Ishikawa (cell line): Measurements from ENCODE around the gene KCNQ1.

Source experiments
- CEBPB ChIP-seq: IDR thresholded peaks from 2 replicates; pipeline ENCODE4 v1.6.1; 2012
- CREB1 ChIP-seq: IDR thresholded peaks from 2 replicates; pipeline ENCODE4 v1.6.1; 2012; ENCODE audit warnings: low read depth
- EGR1 ChIP-seq: IDR thresholded peaks from 2 replicates; pipeline ENCODE4 v1.6.1; 2012
- EP300 ChIP-seq: IDR thresholded peaks from 2 replicates; pipeline ENCODE4 v1.6.1; 2012; ENCODE audit warnings: borderline replicate concordance
- FOXM1 ChIP-seq: IDR thresholded peaks from 2 replicates; pipeline ENCODE4 v1.6.1; 2012; ENCODE audit warnings: low read depth, borderline replicate concordance
- MAX ChIP-seq: IDR thresholded peaks from 2 replicates; pipeline ENCODE4 v1.6.1; 2012
- NFIC ChIP-seq: IDR thresholded peaks from 2 replicates; pipeline ENCODE4 v1.6.1; 2012
- RAD21 ChIP-seq: IDR thresholded peaks from 2 replicates; pipeline ENCODE4 v1.6.1; 2012; ENCODE audit warnings: low read depth
- TAF1 ChIP-seq: IDR thresholded peaks from 2 replicates; pipeline ENCODE4 v1.6.1; 2012; ENCODE audit warnings: low read depth, mild to moderate bottlenecking
- TCF12 ChIP-seq: IDR thresholded peaks from 2 replicates; pipeline ENCODE4 v1.6.1; 2012; ENCODE audit warnings: low read depth
- TEAD4 ChIP-seq: IDR thresholded peaks from 2 replicates; pipeline ENCODE4 v1.6.1; 2012
- YY1 ChIP-seq: IDR thresholded peaks from 2 replicates; pipeline ENCODE4 v1.6.1; 2012; ENCODE audit warnings: low read depth
- ZBTB7A ChIP-seq: IDR thresholded peaks from 2 replicates; pipeline ENCODE4 v1.6.1; 2012; ENCODE audit warnings: low read depth
- TF ChIP-seq, protein P1 (sequence below): IDR thresholded peaks from 2 replicates; pipeline ENCODE4 v1.6.1; 2012; ENCODE audit warnings: low read depth, mild to moderate bottlenecking
- TF ChIP-seq, protein P2 (sequence below): IDR thresholded peaks from 2 replicates; pipeline ENCODE4 v1.6.1; 2012

Gene KCNQ1

DNA sequence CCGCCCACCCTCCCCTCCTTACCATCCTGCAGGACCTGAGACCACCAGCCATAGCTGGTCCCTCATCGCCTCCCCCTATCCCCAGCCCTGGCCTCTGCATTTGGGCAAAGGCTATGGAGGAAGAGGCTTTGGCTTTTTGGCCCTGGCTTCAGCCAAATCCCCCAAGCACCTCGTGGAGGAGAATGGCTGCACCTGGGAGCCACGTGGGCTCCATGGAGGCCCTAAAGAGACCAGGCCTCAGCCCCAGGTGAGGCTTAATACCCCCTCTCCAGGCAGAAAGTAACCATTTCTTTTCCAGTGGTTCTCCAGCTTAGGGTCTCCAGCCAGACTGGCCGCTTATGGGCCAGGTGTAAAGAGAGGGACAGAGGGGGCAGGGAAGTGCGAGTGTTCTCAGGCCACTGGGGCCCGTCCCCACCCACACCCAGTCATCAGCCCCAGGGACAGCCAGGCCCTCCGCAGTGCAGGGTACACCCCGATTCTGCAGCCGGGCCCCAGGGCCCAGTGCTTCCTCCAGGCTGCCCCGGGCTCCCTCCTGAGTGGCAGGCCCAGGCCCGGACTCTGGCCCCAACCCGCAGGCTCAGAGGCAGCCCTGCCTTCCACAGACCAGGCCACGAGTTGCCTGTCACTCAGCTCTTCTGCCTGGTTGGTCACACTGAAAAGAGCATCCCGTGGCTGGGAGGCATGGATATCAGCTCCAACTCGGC lies 414.3 kb downstream of the KCNQ1 start:
- TF ChIP-seq TCF12 = no peak
- TF ChIP-seq MAX = peak; percentile 56; the same call in 1 of the 2 replicates
- TF ChIP-seq TAF1 = no peak
- TF ChIP-seq, protein P1, sequence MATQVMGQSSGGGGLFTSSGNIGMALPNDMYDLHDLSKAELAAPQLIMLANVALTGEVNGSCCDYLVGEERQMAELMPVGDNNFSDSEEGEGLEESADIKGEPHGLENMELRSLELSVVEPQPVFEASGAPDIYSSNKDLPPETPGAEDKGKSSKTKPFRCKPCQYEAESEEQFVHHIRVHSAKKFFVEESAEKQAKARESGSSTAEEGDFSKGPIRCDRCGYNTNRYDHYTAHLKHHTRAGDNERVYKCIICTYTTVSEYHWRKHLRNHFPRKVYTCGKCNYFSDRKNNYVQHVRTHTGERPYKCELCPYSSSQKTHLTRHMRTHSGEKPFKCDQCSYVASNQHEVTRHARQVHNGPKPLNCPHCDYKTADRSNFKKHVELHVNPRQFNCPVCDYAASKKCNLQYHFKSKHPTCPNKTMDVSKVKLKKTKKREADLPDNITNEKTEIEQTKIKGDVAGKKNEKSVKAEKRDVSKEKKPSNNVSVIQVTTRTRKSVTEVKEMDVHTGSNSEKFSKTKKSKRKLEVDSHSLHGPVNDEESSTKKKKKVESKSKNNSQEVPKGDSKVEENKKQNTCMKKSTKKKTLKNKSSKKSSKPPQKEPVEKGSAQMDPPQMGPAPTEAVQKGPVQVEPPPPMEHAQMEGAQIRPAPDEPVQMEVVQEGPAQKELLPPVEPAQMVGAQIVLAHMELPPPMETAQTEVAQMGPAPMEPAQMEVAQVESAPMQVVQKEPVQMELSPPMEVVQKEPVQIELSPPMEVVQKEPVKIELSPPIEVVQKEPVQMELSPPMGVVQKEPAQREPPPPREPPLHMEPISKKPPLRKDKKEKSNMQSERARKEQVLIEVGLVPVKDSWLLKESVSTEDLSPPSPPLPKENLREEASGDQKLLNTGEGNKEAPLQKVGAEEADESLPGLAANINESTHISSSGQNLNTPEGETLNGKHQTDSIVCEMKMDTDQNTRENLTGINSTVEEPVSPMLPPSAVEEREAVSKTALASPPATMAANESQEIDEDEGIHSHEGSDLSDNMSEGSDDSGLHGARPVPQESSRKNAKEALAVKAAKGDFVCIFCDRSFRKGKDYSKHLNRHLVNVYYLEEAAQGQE = no peak
- no peak for TF ChIP-seq TEAD4

DNA sequence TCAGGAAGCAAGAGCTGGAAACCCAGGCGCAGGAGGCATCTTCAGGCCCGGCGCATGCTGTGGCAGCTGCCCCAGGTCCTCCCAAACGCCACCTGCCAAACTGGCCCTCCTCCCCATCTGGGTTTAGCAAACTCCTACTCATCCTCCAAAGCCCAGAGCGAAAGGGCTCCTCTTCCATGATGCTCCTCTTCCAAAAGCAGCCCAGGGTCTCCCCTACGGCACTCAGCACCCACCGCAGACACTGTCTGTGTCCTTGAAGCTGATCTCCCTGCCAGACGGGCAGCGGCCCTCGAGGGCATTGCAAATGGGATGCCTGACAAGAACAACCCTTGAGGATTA lies 414.9 kb downstream of the KCNQ1 start:
- TF ChIP-seq NFIC (no peak), RAD21 (no peak), CEBPB (no peak), EP300 (no peak), ZBTB7A (no peak), CREB1 (no peak), TAF1 (no peak), MAX (no peak), TEAD4 (no peak), FOXM1 (no peak)
- TF ChIP-seq, protein P2, sequence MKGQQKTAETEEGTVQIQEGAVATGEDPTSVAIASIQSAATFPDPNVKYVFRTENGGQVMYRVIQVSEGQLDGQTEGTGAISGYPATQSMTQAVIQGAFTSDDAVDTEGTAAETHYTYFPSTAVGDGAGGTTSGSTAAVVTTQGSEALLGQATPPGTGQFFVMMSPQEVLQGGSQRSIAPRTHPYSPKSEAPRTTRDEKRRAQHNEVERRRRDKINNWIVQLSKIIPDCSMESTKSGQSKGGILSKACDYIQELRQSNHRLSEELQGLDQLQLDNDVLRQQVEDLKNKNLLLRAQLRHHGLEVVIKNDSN = no peak
- TF ChIP-seq, protein P1 = no peak

GRCh38 chr11:2860636-2861035 lies 415.8 kb downstream of the KCNQ1 start:
- TF ChIP-seq, protein P1 = no peak
- no peak for TF ChIP-seq EP300
- no peak for TF ChIP-seq TAF1
- TF ChIP-seq TEAD4 = no peak
- TF ChIP-seq RAD21 = no peak
- TF ChIP-seq CREB1 = no peak
- TF ChIP-seq, protein P2 = no peak
- TF ChIP-seq FOXM1 = no peak
- no peak for TF ChIP-seq MAX
- no peak for TF ChIP-seq ZBTB7A
- TF ChIP-seq YY1 = no peak
- no peak for TF ChIP-seq CEBPB
- no peak for TF ChIP-seq EGR1

GRCh38 chr11:2862395-2863275 lies 417.8 kb downstream of the KCNQ1 start:
- TF ChIP-seq EP300 = no peak
- no peak for TF ChIP-seq CREB1
- no peak for TF ChIP-seq EGR1
- no peak for TF ChIP-seq RAD21
- TF ChIP-seq MAX = no peak
